Nephron progenitor cell (in vitro differentiated cells): ENCODE measurements around the gene HNMT.
"Not testable (repeated sequence)": the region's sequence is repeated elsewhere in the genome, so short reads cannot be mapped to it uniquely, and the experiment has no call there.

Experiments
- DNase-seq: peaks from one replicate; pipeline ENCODE4 v3.0.0; 2021
- H3K27ac Mint-ChIP-seq: 2 replicates; pipeline ENCODE4 v1.8.0; 2021; ENCODE audit warnings: mild to moderate bottlenecking, moderate library complexity, mixed read lengths
- H3K27me3 Mint-ChIP-seq: 2 replicates; pipeline ENCODE4 v1.8.0; 2021; ENCODE audit warnings: mild to moderate bottlenecking, low read depth, mixed read lengths; ENCODE audit not compliant: poor library complexity
- H3K36me3 Mint-ChIP-seq: 2 replicates; pipeline ENCODE4 v1.8.0; 2021; ENCODE audit warnings: low read depth, mixed read lengths
- H3K4me1 Mint-ChIP-seq: 2 replicates; pipeline ENCODE4 v1.8.0; 2021; ENCODE audit warnings: mixed read lengths
- H3K4me3 Mint-ChIP-seq: 2 replicates; pipeline ENCODE4 v1.8.0; 2021; ENCODE audit warnings: mild to moderate bottlenecking, moderate library complexity, mixed read lengths
- H3K9me3 Mint-ChIP-seq: 2 replicates; pipeline ENCODE4 v1.8.0; 2021; ENCODE audit warnings: mild to moderate bottlenecking, moderate library complexity, mixed read lengths
- CTCF ChIP-seq: fragments of 200-600 bp; sonication (generic); IDR thresholded peaks from 2 replicates; pipeline ENCODE4 v1.5.0; 2021; ENCODE audit warnings: antibody characterized with exemption

The HNMT gene

GRCh38 chr2:137964066-137964858, at the start of gene HNMT:
Gene HNMT (plus strand): TSS chr2:137964473. CDS start chr2:137964492, 19 bp downstream.
- Mint-ChIP-seq H3K27ac (peak within 1 kb of the TSS; percentile 97), H3K9me3 (no peaks in the 10 kb centered on the region), H3K36me3 (peaks cover 14% of the 10 kb centered on the region), H3K4me1 (peaks cover 34% of the 10 kb centered on the region), H3K27me3 (no peaks in the 10 kb centered on the region), H3K4me3 (peak within 1 kb of the TSS; percentile 82)
- TF ChIP-seq CTCF, result no peak
- DNase-seq, result peak; percentile 36

- H3K36me3 Mint-ChIP-seq, result no peaks in the 10 kb centered on the region
- no peak overlapping the region for H3K27ac Mint-ChIP-seq
- no peak for TF ChIP-seq CTCF
- DNase-seq, result no peak
- H3K27me3 Mint-ChIP-seq, result no peaks in the 10 kb centered on the region
- H3K9me3 Mint-ChIP-seq, result no peaks in the 10 kb centered on the region
- no peak overlapping the region for H3K4me3 Mint-ChIP-seq
- no peaks in the 10 kb centered on the region for H3K4me1 Mint-ChIP-seq
These were observed 43.0 kb upstream of the HNMT start for GRCh38 chr2:137921105-137921880.

GRCh38 chr2:137922171-137922570, 42.1 kb upstream of the HNMT start:
- H3K4me3 Mint-ChIP-seq, H3K4me1 Mint-ChIP-seq, DNase-seq, H3K36me3 Mint-ChIP-seq, H3K27me3 Mint-ChIP-seq, H3K9me3 Mint-ChIP-seq, H3K27ac Mint-ChIP-seq: not testable (repeated sequence)

GRCh38 chr2:137924019-137924418, 40.3 kb upstream of the HNMT start:
- Mint-ChIP-seq H3K9me3 (no peaks in the 10 kb centered on the region), H3K4me3 (no peak overlapping the region), H3K36me3 (no peaks in the 10 kb centered on the region), H3K4me1 (no peaks in the 10 kb centered on the region), H3K27ac (no peak overlapping the region), H3K27me3 (peaks cover 4% of the 10 kb centered on the region)
- no peak for DNase-seq
- TF ChIP-seq CTCF, result no peak

GRCh38 chr2:137925599-137925998, 38.7 kb upstream of the HNMT start:
- no peak overlapping the region for H3K4me3 Mint-ChIP-seq
- H3K9me3 Mint-ChIP-seq, result no peaks in the 10 kb centered on the region
- no peaks in the 10 kb centered on the region for H3K4me1 Mint-ChIP-seq
- no peaks in the 10 kb centered on the region for H3K36me3 Mint-ChIP-seq
- no peak overlapping the region for H3K27ac Mint-ChIP-seq
- no peak for TF ChIP-seq CTCF
- peaks cover 4% of the 10 kb centered on the region for H3K27me3 Mint-ChIP-seq
- no peak for DNase-seq

- peaks cover 4% of the 10 kb centered on the region for H3K27me3 Mint-ChIP-seq
- no peak for TF ChIP-seq CTCF
- H3K4me3 Mint-ChIP-seq, result no peak overlapping the region
- DNase-seq, result no peak
- H3K36me3 Mint-ChIP-seq, result no peaks in the 10 kb centered on the region
- H3K4me1 Mint-ChIP-seq, result no peaks in the 10 kb centered on the region
- H3K9me3 Mint-ChIP-seq, result no peaks in the 10 kb centered on the region
- no peak overlapping the region for H3K27ac Mint-ChIP-seq
These were observed 36.4 kb upstream of the HNMT start for GRCh38 chr2:137927846-137928245.
